Measurements from ENCODE around the gene C6orf136. TPM values are rescaled to one million over a fixed set of nuclear protein-coding genes. Genes with fewer than 3 reads are reported as not detected.
"Not testable (repeated sequence)": the region's sequence is repeated elsewhere in the genome, so short reads cannot be mapped to it uniquely, and the experiment has no call there.

Gene C6orf136
- total and polyA plus RNA-seq, 4 donors = 2.0 to 12.0 (median 9.8) TPM

DNA sequence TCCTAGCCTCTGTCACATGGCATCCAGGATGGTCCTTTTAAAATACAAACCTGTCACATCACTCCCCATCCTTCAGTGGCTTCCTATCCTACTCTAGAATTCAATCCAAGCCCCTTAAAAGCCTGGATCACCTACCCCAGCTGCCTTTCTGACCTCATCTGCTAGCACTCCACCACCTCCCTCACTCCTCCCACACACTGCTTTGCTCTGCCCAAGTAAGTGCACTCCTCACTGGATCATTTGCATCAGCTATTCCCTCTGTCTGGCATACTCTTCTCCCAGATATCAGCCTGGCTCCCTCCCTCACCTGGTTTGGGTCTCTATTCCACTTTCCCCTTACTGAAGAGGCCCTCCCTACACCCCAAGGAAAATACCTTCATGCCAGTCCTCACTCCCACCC, 10.5 kb downstream of the C6orf136 start (continued):
- TF ChIP-seq, protein P1, sequence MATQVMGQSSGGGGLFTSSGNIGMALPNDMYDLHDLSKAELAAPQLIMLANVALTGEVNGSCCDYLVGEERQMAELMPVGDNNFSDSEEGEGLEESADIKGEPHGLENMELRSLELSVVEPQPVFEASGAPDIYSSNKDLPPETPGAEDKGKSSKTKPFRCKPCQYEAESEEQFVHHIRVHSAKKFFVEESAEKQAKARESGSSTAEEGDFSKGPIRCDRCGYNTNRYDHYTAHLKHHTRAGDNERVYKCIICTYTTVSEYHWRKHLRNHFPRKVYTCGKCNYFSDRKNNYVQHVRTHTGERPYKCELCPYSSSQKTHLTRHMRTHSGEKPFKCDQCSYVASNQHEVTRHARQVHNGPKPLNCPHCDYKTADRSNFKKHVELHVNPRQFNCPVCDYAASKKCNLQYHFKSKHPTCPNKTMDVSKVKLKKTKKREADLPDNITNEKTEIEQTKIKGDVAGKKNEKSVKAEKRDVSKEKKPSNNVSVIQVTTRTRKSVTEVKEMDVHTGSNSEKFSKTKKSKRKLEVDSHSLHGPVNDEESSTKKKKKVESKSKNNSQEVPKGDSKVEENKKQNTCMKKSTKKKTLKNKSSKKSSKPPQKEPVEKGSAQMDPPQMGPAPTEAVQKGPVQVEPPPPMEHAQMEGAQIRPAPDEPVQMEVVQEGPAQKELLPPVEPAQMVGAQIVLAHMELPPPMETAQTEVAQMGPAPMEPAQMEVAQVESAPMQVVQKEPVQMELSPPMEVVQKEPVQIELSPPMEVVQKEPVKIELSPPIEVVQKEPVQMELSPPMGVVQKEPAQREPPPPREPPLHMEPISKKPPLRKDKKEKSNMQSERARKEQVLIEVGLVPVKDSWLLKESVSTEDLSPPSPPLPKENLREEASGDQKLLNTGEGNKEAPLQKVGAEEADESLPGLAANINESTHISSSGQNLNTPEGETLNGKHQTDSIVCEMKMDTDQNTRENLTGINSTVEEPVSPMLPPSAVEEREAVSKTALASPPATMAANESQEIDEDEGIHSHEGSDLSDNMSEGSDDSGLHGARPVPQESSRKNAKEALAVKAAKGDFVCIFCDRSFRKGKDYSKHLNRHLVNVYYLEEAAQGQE (IDR thresholded peaks at IDR 0.05) = no peak

DNA sequence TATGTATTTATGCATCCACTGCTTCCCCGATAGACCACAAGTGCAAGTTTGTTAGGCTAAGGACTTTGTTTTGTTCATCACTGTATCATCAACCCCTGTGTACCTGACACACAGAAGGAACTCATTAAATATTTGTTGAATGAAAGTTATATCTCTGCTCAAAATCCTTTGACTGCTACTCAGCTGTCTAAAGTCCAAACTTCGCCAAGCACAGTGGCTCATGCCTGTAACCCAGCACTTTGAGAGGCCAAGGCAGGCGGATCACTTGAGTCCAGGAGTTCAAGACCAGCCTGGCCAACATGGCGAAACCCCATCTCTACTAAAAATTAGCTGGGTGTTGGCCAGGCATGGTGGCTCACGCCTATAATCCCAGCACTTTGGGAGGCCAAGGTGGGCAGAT, 11.0 kb downstream of the C6orf136 start:
- not testable (repeated sequence) for H3K4me1 ChIP-seq (ENCODE audit: control insufficient read depth in 4 of 4, insufficient read depth in 4 of 4, low read length in 3 of 4); DNase-seq (ENCODE audit: low spot score); H3K4me3 ChIP-seq (ENCODE audit: low read depth in 1 of 3, low read length in 3 of 3); H3K9ac ChIP-seq (ENCODE audit: low read depth in 1 of 2, low read length in 2 of 2); H3K27ac ChIP-seq (ENCODE audit: low read depth in 1 of 2, low read length in 2 of 2); H3K27me3 ChIP-seq (ENCODE audit: control insufficient read depth in 4 of 4, insufficient read depth in 4 of 4, low read length in 3 of 4); H3K9me3 ChIP-seq (ENCODE audit: control insufficient read depth in 4 of 4, low read length in 3 of 4)
- WGBS = 65% methylated on average over 5 of the region's 5 CpGs
- peak; percentile 35 for TF ChIP-seq SP1 (IDR thresholded peaks at IDR 0.05)
- TF ChIP-seq RXRA (IDR thresholded peaks at IDR 0.05) = peak in 1 of 2 donors; percentile 19
- TF ChIP-seq HNF4A (conservative IDR thresholded peaks at IDR 0.05) = peak; percentile 63 to 66
- H3K36me3 ChIP-seq (ENCODE audit: control insufficient read depth in 4 of 4, insufficient read depth in 3 of 4, low read depth in 1 of 4, low read length in 3 of 4) = peaks cover 21 to 74% (median 61%) of the 10 kb centered on the region in 4 donors

DNA sequence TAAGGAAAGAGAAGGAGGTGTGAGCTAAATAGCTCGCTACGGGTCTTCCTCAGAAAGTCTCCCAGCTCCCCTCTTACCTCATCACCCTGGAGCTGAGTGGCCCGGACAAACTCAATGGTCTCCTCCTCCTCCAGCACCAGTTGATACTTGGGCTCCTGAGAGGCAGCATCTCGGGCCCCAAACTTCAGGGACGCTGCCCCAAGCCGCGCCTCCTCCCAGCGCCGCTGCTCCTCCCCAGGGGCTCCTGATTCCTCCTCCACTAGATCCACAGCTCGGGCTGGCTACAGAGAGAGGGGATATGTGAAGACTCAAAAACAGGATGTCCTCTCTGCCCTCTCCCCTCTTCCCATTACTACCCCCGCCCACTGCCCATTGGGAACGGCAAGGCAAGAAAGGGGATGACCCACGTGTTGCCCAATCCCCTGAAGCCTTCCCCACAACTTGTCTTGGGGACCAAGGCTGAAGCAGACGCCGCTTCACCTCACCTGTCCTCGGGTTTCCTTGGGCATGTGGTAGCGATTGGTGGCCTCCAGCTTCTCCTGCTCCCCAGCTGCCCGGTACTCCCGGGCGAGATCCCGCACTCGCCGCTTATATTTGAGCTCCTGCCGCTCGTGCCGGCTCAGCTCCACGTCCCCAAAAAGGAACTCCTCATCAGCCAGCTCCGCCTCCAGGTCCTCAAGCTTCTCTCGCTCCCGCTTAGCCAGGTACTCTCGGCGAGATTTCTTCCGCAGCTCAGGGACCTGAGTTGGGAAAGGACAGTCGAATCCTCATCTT, 18.2 kb downstream of the C6orf136 start:
- Histone ChIP-seq H3K4me1 (ENCODE audit: control insufficient read depth in 4 of 4, insufficient read depth in 4 of 4, low read length in 3 of 4) (no peaks in the 10 kb centered on the region), H3K27me3 (ENCODE audit: control insufficient read depth in 4 of 4, insufficient read depth in 4 of 4, low read length in 3 of 4) (no peaks in the 10 kb centered on the region), H3K4me3 (ENCODE audit: low read depth in 1 of 3, low read length in 3 of 3) (no peak overlapping the region), H3K9ac (ENCODE audit: low read depth in 1 of 2, low read length in 2 of 2) (no peak overlapping the region), H3K36me3 (ENCODE audit: control insufficient read depth in 4 of 4, insufficient read depth in 3 of 4, low read depth in 1 of 4, low read length in 3 of 4) (peaks cover 18 to 68% (median 47%) of the 10 kb centered on the region in 4 donors), H3K9me3 (ENCODE audit: control insufficient read depth in 4 of 4, low read length in 3 of 4) (no peaks in the 10 kb centered on the region), H3K27ac (ENCODE audit: low read depth in 1 of 2, low read length in 2 of 2) (no peak overlapping the region)
- 95% methylated on average over 34 of the region's 34 CpGs for WGBS
- DNase-seq (ENCODE audit: low spot score) = no peak
- TF ChIP-seq, protein P2, sequence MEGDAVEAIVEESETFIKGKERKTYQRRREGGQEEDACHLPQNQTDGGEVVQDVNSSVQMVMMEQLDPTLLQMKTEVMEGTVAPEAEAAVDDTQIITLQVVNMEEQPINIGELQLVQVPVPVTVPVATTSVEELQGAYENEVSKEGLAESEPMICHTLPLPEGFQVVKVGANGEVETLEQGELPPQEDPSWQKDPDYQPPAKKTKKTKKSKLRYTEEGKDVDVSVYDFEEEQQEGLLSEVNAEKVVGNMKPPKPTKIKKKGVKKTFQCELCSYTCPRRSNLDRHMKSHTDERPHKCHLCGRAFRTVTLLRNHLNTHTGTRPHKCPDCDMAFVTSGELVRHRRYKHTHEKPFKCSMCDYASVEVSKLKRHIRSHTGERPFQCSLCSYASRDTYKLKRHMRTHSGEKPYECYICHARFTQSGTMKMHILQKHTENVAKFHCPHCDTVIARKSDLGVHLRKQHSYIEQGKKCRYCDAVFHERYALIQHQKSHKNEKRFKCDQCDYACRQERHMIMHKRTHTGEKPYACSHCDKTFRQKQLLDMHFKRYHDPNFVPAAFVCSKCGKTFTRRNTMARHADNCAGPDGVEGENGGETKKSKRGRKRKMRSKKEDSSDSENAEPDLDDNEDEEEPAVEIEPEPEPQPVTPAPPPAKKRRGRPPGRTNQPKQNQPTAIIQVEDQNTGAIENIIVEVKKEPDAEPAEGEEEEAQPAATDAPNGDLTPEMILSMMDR (IDR thresholded peaks at IDR 0.05; ENCODE audit: low read depth, low read length, missing input control) = no peak
- TF ChIP-seq NR2F2 (IDR thresholded peaks at IDR 0.05) (no peak), RXRA (IDR thresholded peaks at IDR 0.05) (no peak), FOXA1 (IDR thresholded peaks at IDR 0.05) (no peak), HNF4G (IDR thresholded peaks at IDR 0.05) (no peak), SP1 (IDR thresholded peaks at IDR 0.05) (no peak), GABPA (IDR thresholded peaks at IDR 0.05 in 1 of 2, conservative IDR thresholded peaks at IDR 0.05 in 1 of 2) (no peak), HNF4A (conservative IDR thresholded peaks at IDR 0.05) (no peak)
- TF ChIP-seq, protein P1 (IDR thresholded peaks at IDR 0.05) = no peak

DNA sequence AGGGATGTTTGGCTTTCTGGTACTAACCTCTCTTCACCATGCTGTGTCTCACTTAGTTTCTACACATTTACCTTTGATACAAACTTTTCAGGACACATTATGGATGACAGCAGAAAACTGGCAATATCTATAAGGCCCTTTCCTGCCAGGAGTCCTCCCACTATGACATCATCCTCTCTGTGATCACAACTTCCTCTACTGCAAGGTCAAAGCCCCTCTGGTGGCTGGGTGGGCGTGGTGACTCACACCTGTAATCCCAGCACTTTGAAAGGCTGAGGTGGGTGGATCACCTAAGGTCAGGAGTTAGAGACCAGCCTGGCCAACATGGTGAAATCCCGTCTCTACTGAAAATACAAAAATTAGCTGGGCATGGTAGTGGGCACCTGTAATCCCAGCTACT, 19.4 kb downstream of the C6orf136 start:
- DNase-seq (ENCODE audit: low spot score); H3K4me3 ChIP-seq (ENCODE audit: low read depth in 1 of 3, low read length in 3 of 3); H3K27me3 ChIP-seq (ENCODE audit: control insufficient read depth in 4 of 4, insufficient read depth in 4 of 4, low read length in 3 of 4); H3K4me1 ChIP-seq (ENCODE audit: control insufficient read depth in 4 of 4, insufficient read depth in 4 of 4, low read length in 3 of 4); H3K9me3 ChIP-seq (ENCODE audit: control insufficient read depth in 4 of 4, low read length in 3 of 4); H3K27ac ChIP-seq (ENCODE audit: low read depth in 1 of 2, low read length in 2 of 2); H3K9ac ChIP-seq (ENCODE audit: low read depth in 1 of 2, low read length in 2 of 2): not testable (repeated sequence)
- 81% methylated on average over 2 of the region's 2 CpGs for WGBS
- peaks cover 18 to 72% (median 45%) of the 10 kb centered on the region in 4 donors for H3K36me3 ChIP-seq (ENCODE audit: control insufficient read depth in 4 of 4, insufficient read depth in 3 of 4, low read depth in 1 of 4, low read length in 3 of 4)
